GM23248 (cell line): Measurements from ENCODE around the gene RWDD2A. TPM values are rescaled to one million over a fixed set of nuclear protein-coding genes. Genes with fewer than 3 reads are reported as not detected.

Experiments used
- DNase-seq: peaks from one replicate; pipeline ENCODE4 v3.0.0-alpha.2; 2015
- H2AFZ ChIP-seq: fragments of 200-600 bp; sonication (generic); 2 replicates; pipeline ENCODE4 v1.6.1; 2016; ENCODE audit warnings: antibody characterized with exemption
- H3F3A ChIP-seq: fragments of 200-600 bp; sonication (generic); 2 replicates; pipeline ENCODE4 v1.6.1; 2016; ENCODE audit warnings: mild to moderate bottlenecking, antibody characterized with exemption, mixed run types; ENCODE audit not compliant: insufficient read depth
- H3K27ac ChIP-seq: fragments of 200-600 bp; sonication (generic); 2 replicates; pipeline ENCODE4 v1.5.1; 2016; ENCODE audit warnings: mild to moderate bottlenecking
- H3K27me3 ChIP-seq: fragments of 200-600 bp; sonication (generic); replicated peaks from 2 replicates; pipeline ENCODE4 v1.6.1; 2016; ENCODE audit warnings: mild to moderate bottlenecking; ENCODE audit not compliant: insufficient read depth
- H3K36me3 ChIP-seq: fragments of 200-600 bp; sonication (generic); 2 replicates; pipeline ENCODE4 v1.6.1; 2016; ENCODE audit warnings: low read depth, mild to moderate bottlenecking
- H3K4me1 ChIP-seq: fragments of 200-600 bp; sonication (generic); 2 replicates; pipeline ENCODE4 v1.6.1; 2016; ENCODE audit warnings: mild to moderate bottlenecking; ENCODE audit not compliant: insufficient read depth
- H3K4me2 ChIP-seq: fragments of 200-600 bp; sonication (generic); one replicate; pipeline ENCODE4 v1.6.1; 2016; ENCODE audit warnings: mild to moderate bottlenecking; ENCODE audit not compliant: unreplicated experiment
- H3K4me3 ChIP-seq: fragments of 200-600 bp; sonication (generic); 2 replicates; pipeline ENCODE4 v1.5.1; 2016; ENCODE audit warnings: mild to moderate bottlenecking
- H3K79me2 ChIP-seq: fragments of 200-600 bp; sonication (generic); 2 replicates; pipeline ENCODE4 v1.6.1; 2016; ENCODE audit warnings: mild to moderate bottlenecking; ENCODE audit not compliant: insufficient read depth
- H3K9ac ChIP-seq: fragments of 200-600 bp; sonication (generic); 2 replicates; pipeline ENCODE4 v1.6.1; 2016; ENCODE audit warnings: mild to moderate bottlenecking
- H3K9me2 ChIP-seq: fragments of 200-600 bp; sonication (generic); 2 replicates; pipeline ENCODE4 v1.6.1; 2016; ENCODE audit warnings: mixed run types, mild to moderate bottlenecking, moderate library complexity; ENCODE audit not compliant: insufficient read depth
- H3K9me3 ChIP-seq: fragments of 200-600 bp; sonication (generic); one replicate; pipeline ENCODE4 v1.6.1; 2017; ENCODE audit warnings: low read depth
- H4K20me1 ChIP-seq: fragments of 200-600 bp; sonication (generic); 2 replicates; pipeline ENCODE4 v1.6.0; 2016; ENCODE audit not compliant: insufficient read depth
- EZH2 ChIP-seq: fragments of 200-600 bp; sonication (generic); IDR thresholded peaks from 2 replicates; pipeline ENCODE4 v1.6.1; 2018; ENCODE audit warnings: antibody characterized with exemption, mild to moderate bottlenecking; ENCODE audit not compliant: insufficient read depth, poor library complexity, severe bottlenecking
- EZH2phosphoT487 ChIP-seq: fragments of 200-600 bp; sonication (generic); IDR thresholded peaks from 2 replicates; pipeline ENCODE4 v1.6.1; 2018; ENCODE audit warnings: antibody characterized with exemption, moderate library complexity, mild to moderate bottlenecking, low read depth; ENCODE audit not compliant: insufficient read depth
- WGBS, 2 experiments: methylation state at CpG; one replicate each; pipeline ENCODE4 v1.1.6; 2015 to 2017; ENCODE audit warnings: low lambda C conversion rate in 2 of 2, low coverage in 1 of 2; ENCODE audit errors: missing lambda C conversion rate in 2 of 2; 5-methylcytosine and 5-hydroxymethylcytosine counted together
- in situ Hi-C: fragments of 300-500 bp; cut with MboI; formaldehyde crosslinking; loops from 2 replicates; pipeline ENCODE4 v1.15.0; 2020
- polyA plus RNA-seq: library from polyadenylated mRNA; unstranded; fragments of >200 nt; fragmentation: Nextera tagmentation; extraction: Ambion mirVana; gene quantifications from 2 replicates; pipeline ENCODE4 v1.2.1, GENCODE V29; 2016
- total RNA-seq: library from RNA; depleted of rRNA; stranded (reverse); fragments of >200 nt; shearing (Covaris generic); gene quantifications from 2 replicates; pipeline ENCODE4 v1.2.3, GENCODE V29; 2014

RWDD2A gene
- total and polyA plus RNA-seq, 2 experiments from 2014 or later, result 4.4 to 5.5 TPM

GRCh38 chr6:83216806-83217205, 23.6 kb downstream of the RWDD2A start:
- no peak overlapping the region for H3K4me2 ChIP-seq
- no peak overlapping the region for H2AFZ ChIP-seq
- peak; percentile 58 for DNase-seq
- TF ChIP-seq EZH2phosphoT487 (no peak), EZH2 (no peak)
- H3K4me1 ChIP-seq, result peaks cover 10% of the 10 kb centered on the region
- H3K27me3 ChIP-seq, result no peaks in the 10 kb centered on the region
- in situ Hi-C loops, result no loop called here
- no peak overlapping the region for H3K9ac ChIP-seq
- H3K4me3 ChIP-seq, result no peak overlapping the region
- no peak overlapping the region for H3K27ac ChIP-seq
- no peaks in the 10 kb centered on the region for H3K9me3 ChIP-seq
- no peaks in the 10 kb centered on the region for H3K79me2 ChIP-seq
- H3K9me2 ChIP-seq, result no peaks in the 10 kb centered on the region
- no peaks in the 10 kb centered on the region for H3K36me3 ChIP-seq
- 0 out of 2 replicates have a peak, but pooled peaks cover 8% of the 10 kb centered on the region for H3F3A ChIP-seq
- no peaks in the 10 kb centered on the region for H4K20me1 ChIP-seq

- Histone ChIP-seq H3K27ac (no peak overlapping the region), H3K9me2 (no peaks in the 10 kb centered on the region), H2AFZ (no peak overlapping the region), H3K79me2 (no peaks in the 10 kb centered on the region), H3K4me1 (peaks cover 10% of the 10 kb centered on the region), H3F3A (0 out of 2 replicates have a peak, but pooled peaks cover 8% of the 10 kb centered on the region), H3K9ac (no peak overlapping the region), H3K27me3 (no peaks in the 10 kb centered on the region), H4K20me1 (no peaks in the 10 kb centered on the region), H3K4me3 (no peak overlapping the region), H3K9me3 (no peaks in the 10 kb centered on the region), H3K36me3 (no peaks in the 10 kb centered on the region), H3K4me2 (no peak overlapping the region)
- TF ChIP-seq EZH2phosphoT487, result no peak
- DNase-seq, result no peak
- in situ Hi-C loops, result no loop called here
- WGBS, 2 experiments, result 22 to 37% methylated on average over 3 of the region's 3 CpGs
Observed at GRCh38 chr6:83218646-83219045, 25.5 kb downstream of the RWDD2A start.

DNA sequence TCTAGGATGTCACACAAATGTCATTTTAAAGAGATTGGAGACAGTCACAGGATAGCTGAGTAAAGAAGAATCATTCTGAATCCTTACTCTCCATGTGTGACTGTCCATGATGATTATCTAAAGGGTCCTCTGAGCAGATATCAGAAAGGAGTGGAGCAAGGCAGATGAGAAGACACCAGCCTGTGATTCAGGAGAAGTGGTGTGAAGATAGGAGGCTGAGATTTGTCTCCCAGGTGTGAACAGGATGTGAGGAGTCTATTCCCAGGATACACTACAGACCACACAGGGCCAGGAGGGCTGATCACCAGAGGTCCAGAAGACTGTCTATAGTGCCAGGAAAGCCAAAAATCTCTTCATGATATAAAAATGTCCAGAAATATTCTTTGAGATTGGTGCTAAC, 27.0 kb downstream of the RWDD2A start:
- H3K4me1 ChIP-seq, result peaks cover 10% of the 10 kb centered on the region
- H3K27me3 ChIP-seq, result no peaks in the 10 kb centered on the region
- no peak overlapping the region for H2AFZ ChIP-seq
- H3K4me2 ChIP-seq, result no peak overlapping the region
- no peak overlapping the region for H3K27ac ChIP-seq
- H3K36me3 ChIP-seq, result no peaks in the 10 kb centered on the region
- no peak for TF ChIP-seq EZH2phosphoT487
- no peak for TF ChIP-seq EZH2
- no peaks in the 10 kb centered on the region for H4K20me1 ChIP-seq
- H3F3A ChIP-seq, result 0 out of 2 replicates have a peak, but pooled peaks cover 8% of the 10 kb centered on the region
- H3K79me2 ChIP-seq, result no peaks in the 10 kb centered on the region
- H3K4me3 ChIP-seq, result no peak overlapping the region
- H3K9ac ChIP-seq, result no peak overlapping the region
- in situ Hi-C loops, result loop anchor here (5.0 to 10.0 kb wide), 2 partner anchors 185 to 297 kb away; no protein-coding TSS in a partner anchor
- DNase-seq, result no peak
- H3K9me2 ChIP-seq, result no peaks in the 10 kb centered on the region
- H3K9me3 ChIP-seq, result no peaks in the 10 kb centered on the region

GRCh38 chr6:83221276-83221675, 28.1 kb downstream of the RWDD2A start:
- H3K27ac ChIP-seq, result no peak overlapping the region
- H3K4me1 ChIP-seq, result peaks cover 4% of the 10 kb centered on the region
- no peaks in the 10 kb centered on the region for H3K79me2 ChIP-seq
- no peaks in the 10 kb centered on the region for H3F3A ChIP-seq
- no peaks in the 10 kb centered on the region for H3K36me3 ChIP-seq
- H3K4me2 ChIP-seq, result no peak overlapping the region
- H4K20me1 ChIP-seq, result no peaks in the 10 kb centered on the region
- no peaks in the 10 kb centered on the region for H3K27me3 ChIP-seq
- no peak overlapping the region for H3K9ac ChIP-seq
- no peak overlapping the region for H3K4me3 ChIP-seq
- no peak for DNase-seq
- no peak for TF ChIP-seq EZH2
- no peak for TF ChIP-seq EZH2phosphoT487
- no peaks in the 10 kb centered on the region for H3K9me3 ChIP-seq
- no peak overlapping the region for H2AFZ ChIP-seq
- H3K9me2 ChIP-seq, result no peaks in the 10 kb centered on the region
- WGBS, 2 experiments, result 86 to 88% methylated on average over 1 of the region's 1 CpG
- in situ Hi-C loops, result loop anchor here (5.0 to 10.0 kb wide), 2 partner anchors 184 to 296 kb away; no protein-coding TSS in a partner anchor

- H3F3A ChIP-seq, result no peaks in the 10 kb centered on the region
- H3K27ac ChIP-seq, result no peak overlapping the region
- 55 to 57% methylated on average over 3 of the region's 3 CpGs for WGBS, 2 experiments
- TF ChIP-seq EZH2 (no peak), EZH2phosphoT487 (no peak)
- no peaks in the 10 kb centered on the region for H3K27me3 ChIP-seq
- peak; percentile 58 for DNase-seq
- no peaks in the 10 kb centered on the region for H3K9me3 ChIP-seq
- H3K36me3 ChIP-seq, result no peaks in the 10 kb centered on the region
- no peak overlapping the region for H3K4me3 ChIP-seq
- no peak overlapping the region for H3K4me2 ChIP-seq
- no peak overlapping the region for H3K9ac ChIP-seq
- in situ Hi-C loops, result loop anchor here (5.0 to 10.0 kb wide), 2 partner anchors 183 to 295 kb away; no protein-coding TSS in a partner anchor
- no peaks in the 10 kb centered on the region for H3K9me2 ChIP-seq
- H2AFZ ChIP-seq, result no peak overlapping the region
- H3K79me2 ChIP-seq, result no peaks in the 10 kb centered on the region
- no peaks in the 10 kb centered on the region for H4K20me1 ChIP-seq
- H3K4me1 ChIP-seq, result no peaks in the 10 kb centered on the region
Observed at GRCh38 chr6:83221889-83222479, 28.8 kb downstream of the RWDD2A start.
